NCI-H345 treated with DMSO at 0.1 percent for 48 hours (cell line): ENCODE data around the gene PCSK5.

Source experiments
- DNase-seq: peaks from one replicate; lab custom pipeline; 2025; ENCODE audit not compliant: unreplicated experiment; lab: John Stamatoyannopoulos, UW

PCSK5 gene

DNA sequence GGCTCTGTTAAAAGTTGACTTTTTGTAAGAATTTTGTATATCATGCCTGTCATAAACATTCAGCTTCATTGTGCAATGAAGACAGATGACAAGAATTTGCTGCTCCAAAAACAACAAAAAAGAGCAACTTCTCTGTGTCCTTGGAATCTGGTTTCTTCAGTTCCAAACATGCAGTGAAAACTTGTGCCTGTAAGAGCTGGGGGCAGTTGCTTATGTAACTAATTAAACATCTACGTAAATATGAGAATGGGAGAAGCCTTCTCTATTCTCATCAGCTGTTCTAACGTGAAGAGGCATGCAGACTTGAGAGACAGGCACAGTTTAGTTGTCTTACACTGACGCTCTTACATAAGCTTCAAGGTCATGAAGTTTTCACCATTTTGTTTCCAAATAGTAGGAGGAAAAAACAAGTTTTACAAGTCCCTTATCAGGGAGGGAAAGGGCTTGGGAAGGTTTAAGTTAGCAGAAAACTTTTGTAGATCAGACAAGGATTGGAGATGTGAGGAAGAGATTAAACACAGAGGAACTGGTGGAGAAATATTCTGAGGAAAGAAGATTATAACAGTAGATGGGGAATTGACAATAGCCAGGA, 333.4 kb downstream of the PCSK5 start:
- DNase-seq, result no peak

GRCh38 chr9:76227156-76227555, 336.7 kb downstream of the PCSK5 start:
- DNase-seq, result no peak

DNA sequence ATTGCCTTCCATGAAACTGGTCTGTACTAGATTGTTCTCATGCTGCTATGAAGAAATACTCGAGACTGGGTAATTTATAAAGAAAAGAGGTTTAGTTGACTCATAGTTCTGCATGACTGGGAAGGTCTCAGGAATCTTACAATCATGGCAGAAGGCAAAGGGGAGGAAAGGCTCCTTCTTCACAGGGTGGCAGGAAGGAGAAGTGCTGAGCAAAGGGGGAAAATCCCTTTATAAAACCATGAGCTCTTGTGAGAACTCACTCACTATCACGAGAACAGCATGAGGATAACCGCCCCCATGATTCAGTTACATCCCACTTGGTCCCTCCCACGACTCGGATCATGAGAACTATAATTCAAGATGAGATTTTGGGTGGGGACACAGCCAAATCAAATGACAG, 340.5 kb downstream of the PCSK5 start:
- no peak for DNase-seq

DNA sequence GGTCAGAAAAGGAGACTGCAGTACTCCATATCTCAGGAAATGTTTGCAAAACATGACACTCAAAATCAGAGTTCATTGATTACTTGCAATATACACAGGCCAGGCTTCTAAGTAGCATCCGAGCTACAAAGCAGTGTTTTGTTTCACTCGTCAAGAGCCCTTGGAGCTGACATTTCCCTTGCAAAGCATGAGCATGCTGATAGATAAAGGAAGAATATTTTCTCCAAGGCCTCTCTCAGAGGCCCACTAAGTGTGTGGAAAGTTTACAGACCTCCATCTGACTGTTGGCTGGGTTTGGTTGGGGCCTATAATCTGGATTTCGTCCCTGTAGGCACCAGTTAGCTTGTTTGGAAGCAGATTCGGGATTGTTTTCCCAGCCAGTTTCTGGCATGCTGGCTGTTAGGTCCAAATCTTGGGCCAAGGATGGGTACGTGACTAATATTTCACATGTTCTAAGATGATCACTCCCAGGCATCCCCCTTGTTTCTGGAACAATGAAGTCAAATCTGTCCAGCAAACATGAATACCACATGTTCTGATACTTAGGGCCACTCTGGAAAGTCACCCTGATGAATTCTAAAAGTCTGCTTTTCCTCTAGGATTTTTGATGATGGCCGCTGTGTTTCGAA, 342.5 kb downstream of the PCSK5 start:
- no peak for DNase-seq

GRCh38 chr9:76240578-76240977, 350.1 kb downstream of the PCSK5 start:
- no peak for DNase-seq

GRCh38 chr9:76245518-76245917, 355.0 kb downstream of the PCSK5 start:
- no peak for DNase-seq

DNA sequence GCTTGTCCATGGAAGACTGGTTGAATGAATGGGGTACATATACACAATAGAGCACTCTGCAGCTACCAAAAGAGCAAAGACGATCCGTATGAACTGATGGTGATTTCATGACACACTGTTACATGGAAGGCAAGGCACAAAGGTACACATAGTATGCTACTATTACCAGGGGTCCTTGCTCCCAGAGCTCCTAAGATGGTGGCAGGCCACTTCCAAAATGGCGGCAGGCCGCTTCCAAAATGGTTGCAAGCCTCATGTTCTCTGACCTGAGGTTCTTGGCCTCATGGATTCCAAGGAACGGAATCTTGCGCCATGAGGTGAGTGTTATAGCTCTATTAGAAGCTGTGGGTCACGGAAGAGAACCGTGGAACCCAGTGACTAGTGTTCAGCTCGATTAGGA, 356.2 kb downstream of the PCSK5 start:
- no peak for DNase-seq

DNA sequence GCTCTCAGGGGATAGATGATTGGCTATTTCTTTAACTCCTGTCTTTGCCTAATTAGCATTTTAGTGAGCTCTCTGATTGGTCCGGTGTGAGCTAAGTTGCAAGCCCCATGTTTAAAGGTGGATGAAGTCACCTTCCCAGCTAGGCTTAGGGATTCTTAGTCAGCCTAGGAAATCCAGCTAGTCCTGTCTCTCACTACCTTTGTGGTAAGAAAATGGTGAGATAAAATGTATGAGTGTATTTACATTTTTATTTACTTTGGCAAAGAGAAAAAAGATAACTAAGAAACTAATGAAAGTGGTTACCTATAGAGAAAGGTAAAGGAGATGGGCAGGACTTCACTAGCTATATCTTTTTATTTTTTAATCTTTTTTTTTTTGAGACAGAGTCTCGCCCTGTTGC, 357.0 kb downstream of the PCSK5 start:
- DNase-seq, result no peak

DNA sequence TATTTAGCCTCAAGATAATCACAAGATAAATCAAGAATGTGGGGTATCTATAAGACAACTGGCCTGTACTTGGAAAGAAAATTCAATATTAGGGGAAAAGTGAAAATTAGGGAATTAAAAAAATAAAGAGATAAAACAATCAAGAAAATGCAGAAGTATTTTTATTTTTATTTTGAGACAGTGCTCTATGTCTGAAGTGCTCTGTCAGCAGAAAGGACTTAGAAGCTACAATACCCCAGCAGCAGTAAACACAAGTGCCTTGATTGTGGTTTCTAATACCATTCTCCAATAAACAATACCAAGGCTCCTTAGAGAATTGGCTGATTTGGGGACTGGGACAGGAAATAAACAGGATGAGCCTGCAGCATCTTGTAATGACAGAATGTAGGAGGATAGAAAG, 358.8 kb downstream of the PCSK5 start:
- DNase-seq, result no peak

- DNase-seq, result no peak
Observed at GRCh38 chr9:76255781-76256455, 365.4 kb downstream of the PCSK5 start.

GRCh38 chr9:76257311-76257710, 366.8 kb downstream of the PCSK5 start:
- peak; percentile 92 for DNase-seq

DNA sequence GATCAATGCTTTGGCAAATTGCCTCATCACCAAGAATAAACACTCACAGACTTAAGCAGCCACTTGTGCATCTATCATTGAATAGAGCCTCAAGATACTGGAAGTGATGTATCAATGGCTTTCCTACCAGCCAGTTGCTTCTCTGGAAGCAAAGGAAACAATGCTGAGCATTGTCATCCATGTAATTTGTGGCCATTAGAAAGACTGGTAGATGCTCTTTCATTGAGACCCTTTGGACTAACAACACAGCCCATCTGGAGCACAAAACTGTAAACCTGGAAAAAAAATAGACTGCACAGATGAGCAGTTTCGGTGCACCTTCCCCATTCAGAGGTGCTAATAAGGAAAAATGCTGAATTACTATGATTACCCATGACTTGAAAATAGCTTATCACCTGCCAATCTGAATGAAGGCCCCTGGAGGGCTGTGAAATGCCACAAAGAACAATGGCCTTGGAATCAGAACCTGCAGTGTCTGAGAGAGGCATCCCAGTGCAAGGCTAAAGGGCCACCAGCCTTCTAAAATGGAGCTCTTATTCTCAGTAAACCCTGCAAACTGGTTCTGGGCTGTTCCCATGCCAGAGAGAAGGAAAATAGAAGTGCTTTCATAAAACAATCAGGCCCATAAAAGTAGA, 376.3 kb downstream of the PCSK5 start:
- no peak for DNase-seq

GRCh38 chr9:76267284-76267652, 376.8 kb downstream of the PCSK5 start:
- no peak for DNase-seq

DNA sequence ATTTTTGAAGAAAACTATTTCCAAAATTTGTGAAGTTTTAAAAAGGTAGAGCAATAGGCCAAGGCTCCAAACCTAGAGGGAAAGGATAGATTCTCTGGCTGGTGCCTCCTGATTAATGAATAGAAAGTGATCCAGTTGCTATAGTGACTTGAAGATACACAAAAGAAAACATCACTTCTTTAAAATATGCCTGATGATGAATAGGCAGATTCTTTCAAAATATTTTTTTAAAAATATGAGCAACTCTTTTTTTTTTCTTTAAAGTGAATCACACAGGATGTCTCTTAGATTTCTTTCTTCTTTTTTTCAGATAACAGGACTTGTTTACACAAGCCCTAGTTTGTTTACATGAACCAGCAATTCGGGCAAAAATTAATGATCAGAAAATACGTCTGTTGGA, 379.3 kb downstream of the PCSK5 start:
- no peak for DNase-seq

DNA sequence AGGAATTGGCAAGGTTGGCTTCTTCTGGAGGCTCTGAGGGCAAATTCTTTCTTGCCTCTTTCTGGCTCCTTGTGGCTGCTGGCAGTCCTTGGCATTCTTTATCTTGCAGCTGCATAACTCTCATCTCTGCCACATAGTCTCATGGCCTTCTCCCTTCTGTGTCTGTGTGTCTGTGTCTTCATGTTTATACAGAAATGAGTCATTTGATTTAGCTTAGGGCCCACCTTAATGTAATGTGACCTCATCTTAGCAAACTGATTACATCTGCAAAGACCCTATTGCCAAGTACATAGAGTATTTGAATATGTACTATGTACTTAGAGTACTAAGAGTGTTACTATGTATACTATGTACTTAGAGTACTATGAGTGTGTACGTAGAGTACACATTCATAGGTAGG, 381.3 kb downstream of the PCSK5 start:
- no peak for DNase-seq

DNA sequence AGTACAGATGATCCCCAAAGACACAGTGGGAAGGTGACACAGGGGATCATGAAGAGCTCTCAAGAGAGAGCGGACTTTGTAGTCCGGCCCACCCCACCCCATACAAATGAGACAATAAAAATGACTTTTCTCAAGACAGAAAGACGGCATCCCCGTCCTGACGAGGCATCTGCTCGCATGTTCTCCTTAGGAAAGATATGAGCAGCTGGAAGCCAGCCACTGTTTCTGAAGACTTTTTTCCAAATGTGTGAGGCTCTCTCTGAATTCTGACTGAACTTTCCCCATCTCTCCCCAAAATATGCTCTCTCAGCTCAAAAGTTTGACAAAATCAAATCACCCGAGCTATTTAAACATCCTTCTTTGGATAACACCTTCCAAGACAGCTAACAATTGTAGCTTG, 398.6 kb downstream of the PCSK5 start:
- no peak for DNase-seq

DNA sequence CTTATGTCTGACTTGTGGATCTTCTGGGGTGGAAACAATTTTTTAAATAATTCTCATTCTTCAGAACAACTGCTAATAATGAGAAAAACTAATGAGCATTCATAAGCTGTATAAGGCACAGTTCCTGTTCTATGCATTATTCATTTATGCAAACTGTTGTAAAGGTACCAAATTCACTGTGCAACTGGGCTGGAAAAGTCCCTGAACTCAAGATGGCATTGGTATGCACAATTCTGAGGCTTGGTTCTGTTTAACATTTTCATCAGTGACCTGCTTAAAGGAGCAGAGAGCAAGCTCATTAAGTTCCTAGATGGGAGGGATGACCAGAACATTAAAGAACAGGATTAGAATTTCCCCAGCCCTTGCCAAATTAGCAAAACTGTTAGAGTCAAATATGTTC, 399.2 kb downstream of the PCSK5 start:
- no peak for DNase-seq

- DNase-seq, result no peak
Observed at GRCh38 chr9:76290555-76290954, 400.1 kb downstream of the PCSK5 start.

DNA sequence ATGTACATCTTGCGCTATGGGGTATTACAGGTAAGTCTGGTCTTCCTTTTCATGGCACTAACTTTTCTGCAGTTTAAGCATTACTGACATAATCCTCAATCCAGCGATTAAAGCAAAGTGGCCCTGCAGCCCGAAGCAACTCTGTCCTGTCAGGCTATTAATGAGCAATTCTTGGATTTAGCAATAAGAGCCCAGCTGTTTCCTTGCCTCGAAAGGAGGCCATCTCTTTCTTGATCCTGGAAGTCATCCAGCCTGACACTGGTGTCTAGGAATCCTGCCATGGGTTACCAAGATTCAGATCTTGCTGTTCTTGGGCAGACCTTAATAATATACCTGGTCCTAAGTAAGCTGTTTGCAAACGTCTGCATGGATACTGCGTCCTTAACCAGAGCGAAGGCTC, 401.8 kb downstream of the PCSK5 start:
- DNase-seq, result no peak

- DNase-seq, result no peak
Observed at GRCh38 chr9:76292658-76293057, 402.2 kb downstream of the PCSK5 start.

DNA sequence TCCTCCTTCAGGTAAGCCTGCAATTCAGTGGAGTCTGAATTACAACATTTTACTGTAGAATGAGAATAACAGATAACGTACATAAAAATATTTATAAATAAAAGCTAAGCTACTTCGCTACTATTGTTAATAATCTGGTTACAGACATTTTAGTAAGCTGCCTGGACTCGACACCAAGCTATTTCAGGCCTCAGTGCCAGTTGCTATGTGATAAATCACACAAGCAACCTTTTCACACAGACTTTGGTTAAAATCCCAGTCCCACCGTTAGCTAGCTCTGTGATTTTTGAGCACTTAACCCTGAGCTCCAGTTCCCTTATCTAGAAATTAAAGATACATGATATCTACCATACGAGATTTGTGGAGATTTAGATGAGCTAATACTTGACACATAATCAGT, 403.8 kb downstream of the PCSK5 start:
- no peak for DNase-seq

- DNase-seq, result no peak
Observed at GRCh38 chr9:76296561-76297310, 406.3 kb downstream of the PCSK5 start.
